GM12878 (cell line): Measurements from ENCODE around the gene RGSL1. TPM values are rescaled to one million over a fixed set of nuclear protein-coding genes. Genes with fewer than 3 reads are reported as not detected.

Experiments
- ATAC-seq: fragments of 200-7000 bp; cut with Tn5 transposase; 3 replicates; pipeline ENCODE4 v1.9.1; 2020; ENCODE audit warnings: mild to moderate bottlenecking, moderate library complexity
- BruUV-seq: library from RNA; stranded (reverse); fragments of 400-500 nt; replicated peaks from 2 replicates; lab custom pipeline; 2021; lab: Mats Ljungman, UMichigan
- CTCF ChIA-PET: fragments of 300-600 bp; sonication (Branson Sonifier 250); formaldehyde crosslinking; extraction: SDS; loops from one replicate; lab custom pipeline; 2021; ENCODE audit warnings: inconsistent platforms; lab: Yijun Ruan, JAX
- POLR2A ChIA-PET: fragments of 350-600 bp; formaldehyde crosslinking; extraction: SDS; loops from one replicate; lab custom pipeline; 2021; ENCODE audit warnings: inconsistent platforms; lab: Charles Lee
- RAD21 ChIA-PET: fragments of 300-600 bp; sonication (Branson Sonifier 250); formaldehyde crosslinking; loops from one replicate; lab custom pipeline; 2023; ENCODE audit warnings: antibody characterized with exemption; ENCODE audit not compliant: unreplicated experiment; lab: Charles Lee
- SMC1A ChIA-PET: fragments of 300-600 bp; sonication (Branson Sonifier 250); formaldehyde crosslinking; loops from one replicate; lab custom pipeline; 2023; ENCODE audit not compliant: unreplicated experiment, uncharacterized antibody; lab: Charles Lee
- DNase-seq: peaks from one replicate; pipeline ENCODE4 v3.0.0-alpha.2; 2011; ENCODE audit warnings: low read depth, low spot score
- FAIRE-seq: peaks from 3 replicates; lab custom pipeline; 2011; peaks lifted over from hg19 to GRCh38; lab: Jason Lieb, UNC
- H2AFZ ChIP-seq: 2 replicates; pipeline ENCODE4 v1.6.0; 2011; ENCODE audit warnings: low read depth, low read length, control low read depth; ENCODE audit not compliant: control insufficient read depth
- H3K27ac ChIP-seq: 2 replicates; pipeline ENCODE4 v1.5.1; 2011; ENCODE audit warnings: control low read depth; ENCODE audit not compliant: control insufficient read depth, insufficient read depth
- H3K27me3 ChIP-seq, 2 experiments: replicated peaks in 1 of 2; 2 replicates each; pipeline versions ENCODE4 v1.6.0 to v1.6.1; 2011; ENCODE audit warnings: low read length in 1 of 2; ENCODE audit not compliant: control insufficient read depth in 2 of 2, insufficient read depth in 2 of 2
- H3K36me3 ChIP-seq, 2 experiments: 2 replicates each; pipeline ENCODE4 v1.5.1; 2011; ENCODE audit warnings: low read length in 1 of 2; ENCODE audit not compliant: control insufficient read depth in 2 of 2, insufficient read depth in 2 of 2
- H3K4me1 ChIP-seq: 2 replicates; pipeline ENCODE4 v1.6.1; 2011; ENCODE audit warnings: mild to moderate bottlenecking, low read length, moderate library complexity, mixed read lengths; ENCODE audit not compliant: control insufficient read depth, insufficient read depth
- H3K4me2 ChIP-seq: 2 replicates; pipeline ENCODE4 v1.6.0; 2011; ENCODE audit warnings: control low read depth; ENCODE audit not compliant: control insufficient read depth, insufficient read depth
- H3K4me3 ChIP-seq: fragments of 200-600 bp; sonication (generic); 2 replicates; pipeline ENCODE4 v1.5.1; 2016
- H3K79me2 ChIP-seq: 2 replicates; pipeline ENCODE4 v1.6.0; 2011; ENCODE audit warnings: low read length; ENCODE audit not compliant: control insufficient read depth, insufficient read depth
- H3K9ac ChIP-seq: 2 replicates; pipeline ENCODE4 v1.8.0; 2011; ENCODE audit warnings: low read length, control low read depth, mixed read lengths; ENCODE audit not compliant: control insufficient read depth, insufficient read depth
- H3K9me3 ChIP-seq: replicated peaks from 3 replicates; pipeline ENCODE4 v1.5.1; 2011; ENCODE audit warnings: mild to moderate bottlenecking, low read length; ENCODE audit not compliant: control insufficient read depth, insufficient read depth
- H4K20me1 ChIP-seq: 2 replicates; pipeline ENCODE4 v1.6.0; 2011; ENCODE audit not compliant: control insufficient read depth, insufficient read depth
- BCL11A ChIP-seq: IDR thresholded peaks from 2 replicates; pipeline ENCODE4 v1.6.1; 2011; ENCODE audit warnings: low read depth, low read length
- BRCA1 ChIP-seq: IDR thresholded peaks from 2 replicates; pipeline ENCODE4 v1.6.1; 2011; ENCODE audit warnings: low read depth, low read length, improper control_type of control experiment
- CBFB ChIP-seq: IDR thresholded peaks from 2 replicates; pipeline ENCODE4 v1.6.1; 2016; ENCODE audit warnings: antibody characterized with exemption, low read depth
- CBX3 ChIP-seq: fragments of 200-600 bp; sonication (generic); IDR thresholded peaks from 2 replicates; pipeline ENCODE4 v1.6.1; 2016; ENCODE audit warnings: low read depth, borderline replicate concordance
- CREM ChIP-seq: IDR thresholded peaks from 2 replicates; pipeline ENCODE4 v1.6.1; 2014; ENCODE audit warnings: antibody characterized with exemption, low read depth
- ELK1 ChIP-seq: IDR thresholded peaks from 2 replicates; pipeline ENCODE4 v1.6.1; 2012; ENCODE audit warnings: low read depth, low read length, improper control_type of control experiment
- ESRRA ChIP-seq: IDR thresholded peaks from 2 replicates; pipeline ENCODE4 v1.6.1; 2012; ENCODE audit warnings: mild to moderate bottlenecking, low read length, improper control_type of control experiment
- ETV6 ChIP-seq, 2 experiments: fragments of 450-650 bp in 1 of 2; IDR thresholded peaks in 1 of 2; conservative IDR thresholded peaks in 1 of 2; 2 replicates each; pipeline ENCODE4 v1.6.1; 2014; ENCODE audit warnings: antibody characterized with exemption in 1 of 2, borderline replicate concordance in 1 of 2, low read depth in 1 of 2, mild to moderate bottlenecking in 1 of 2, moderate library complexity in 1 of 2
- HCFC1 ChIP-seq: fragments of 150-350 bp; IDR thresholded peaks from 2 replicates; pipeline ENCODE4 v1.6.1; 2014; ENCODE audit warnings: low read length
- HDAC6 ChIP-seq: fragments of 200-600 bp; sonication (generic); IDR thresholded peaks from one replicate; pipeline ENCODE4 v1.8.0; 2017; ENCODE audit warnings: antibody characterized with exemption; ENCODE audit not compliant: unreplicated experiment
- MTA3 ChIP-seq: IDR thresholded peaks from 2 replicates; pipeline ENCODE4 v1.6.1; 2012; ENCODE audit warnings: low read length, inconsistent platforms, borderline replicate concordance
- NBN ChIP-seq: fragments of 450-650 bp; IDR thresholded peaks from 2 replicates; pipeline ENCODE4 v1.6.1; 2016
- NFIC ChIP-seq: IDR thresholded peaks from 2 replicates; pipeline ENCODE4 v1.6.1; 2012; ENCODE audit warnings: low read depth, mild to moderate bottlenecking, inconsistent platforms, low read length, moderate library complexity
- NFYB ChIP-seq: IDR thresholded peaks from 2 replicates; pipeline ENCODE4 v1.6.1; 2011; ENCODE audit warnings: low read depth, mild to moderate bottlenecking, low read length, improper control_type of control experiment, moderate library complexity; ENCODE audit not compliant: insufficient read depth
- NR2C2 ChIP-seq: IDR thresholded peaks from 2 replicates; pipeline ENCODE4 v1.6.1; 2011; ENCODE audit warnings: borderline replicate concordance, low read depth; ENCODE audit not compliant: control insufficient read depth, insufficient read length
- SMAD1 ChIP-seq: fragments of 450-650 bp; IDR thresholded peaks from 2 replicates; pipeline ENCODE4 v1.6.1; 2018; ENCODE audit warnings: mild to moderate bottlenecking, low read depth; ENCODE audit not compliant: partially characterized antibody
- SPI1 ChIP-seq: IDR thresholded peaks from 2 replicates; pipeline ENCODE4 v1.6.1; 2011; ENCODE audit warnings: low read depth, mild to moderate bottlenecking, low read length, moderate library complexity, borderline replicate concordance; ENCODE audit not compliant: insufficient read depth
- SREBF2 ChIP-seq: IDR thresholded peaks from 2 replicates; pipeline ENCODE4 v1.6.1; 2012; ENCODE audit warnings: mild to moderate bottlenecking, low read length
- TARDBP ChIP-seq: IDR thresholded peaks from 2 replicates; pipeline ENCODE4 v1.6.1; 2016; ENCODE audit warnings: borderline replicate concordance
- ZNF217 ChIP-seq: fragments of 450-650 bp; IDR thresholded peaks from 2 replicates; pipeline ENCODE4 v1.6.1; 2017; ENCODE audit warnings: antibody characterized with exemption, mild to moderate bottlenecking
- WGBS: methylation state at CpG from one replicate; pipeline ENCODE4 v1.1.6; 2016; ENCODE audit warnings: low lambda C conversion rate; ENCODE audit not compliant: insufficient replicate concordance, insufficient coverage; ENCODE audit errors: missing lambda C conversion rate; 5-methylcytosine and 5-hydroxymethylcytosine counted together
- in situ Hi-C: fragments of 300-500 bp; cut with MboI; formaldehyde crosslinking; loops from 9 replicates; pipeline ENCODE4 v1.14.3; 2018; ENCODE audit warnings: mixed read lengths
- intact Hi-C: fragments of 100-400 bp; cut with micrococcal nuclease; formaldehyde crosslinking; loops from one replicate; pipeline ENCODE4 v1.14.2; 2022; ENCODE audit not compliant: unreplicated experiment
- polyA plus RNA-seq, 11 experiments: library from polyadenylated mRNA; depleted of rRNA in 4 of 11; unstranded in 6 of 11; stranded (reverse) in 5 of 11; fragments of >200 nt; fragmentation: Nextera tagmentation in 4 of 11; fragmentation: Illumina TruSeq in 1 of 11; extraction: Ambion mirVana in 4 of 11; extraction: Trizol in 1 of 11; gene quantifications; 1 replicate in 1 of 11; 2 replicates in 10 of 11; pipeline versions ENCODE4 v1.2.1 to v1.2.3, GENCODE V29; 2011 to 2016; ENCODE audit warnings: inconsistent platforms in 2 of 11, missing spikeins in 2 of 11, low read depth in 1 of 11
- total RNA-seq, 4 experiments: library from RNA; depleted of rRNA in 3 of 4; stranded (reverse); fragments of >200 nt in 3 of 4; fragmentation: Illumina TruSeq in 1 of 4; extraction: Trizol in 1 of 4; gene quantifications; 2 replicates each; pipeline versions ENCODE4 v1.2.1 to v1.2.3, GENCODE V29; 2013 to 2021
- TF ChIP-seq, protein P1 (sequence below): fragments of 450-650 bp; formaldehyde crosslinking; IDR thresholded peaks from 2 replicates; pipeline ENCODE4 v1.4.0; 2020; ENCODE audit warnings: mild to moderate bottlenecking, moderate library complexity

Gene RGSL1
- total and polyA plus RNA-seq, 10 of the 15 experiments (the other 5 are each of a cell fraction or from before 2014, with no cell fraction given), result 0.05 to 0.28 (median 0.27) TPM; not detected in 5

DNA sequence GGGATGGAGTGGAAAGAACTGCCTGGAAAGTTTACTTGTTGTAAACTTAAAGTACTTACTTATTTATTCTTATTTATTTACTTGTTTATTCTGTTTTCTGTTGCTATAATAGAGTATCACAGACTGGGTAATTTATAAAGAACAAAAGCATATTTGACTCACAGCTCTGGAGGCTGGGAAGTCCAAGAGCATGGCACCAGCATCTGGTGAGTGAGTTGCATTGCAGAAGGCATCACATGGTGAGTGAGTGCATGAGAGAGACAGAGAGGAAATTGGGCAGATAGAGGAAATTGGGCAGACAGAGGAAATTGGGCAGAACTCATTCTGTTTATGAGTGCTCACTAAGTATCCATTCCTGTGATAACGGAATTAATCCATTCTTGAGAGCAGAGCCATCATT is 11.6 kb upstream of the RGSL1 start (continued):
- TF ChIP-seq, protein P1, sequence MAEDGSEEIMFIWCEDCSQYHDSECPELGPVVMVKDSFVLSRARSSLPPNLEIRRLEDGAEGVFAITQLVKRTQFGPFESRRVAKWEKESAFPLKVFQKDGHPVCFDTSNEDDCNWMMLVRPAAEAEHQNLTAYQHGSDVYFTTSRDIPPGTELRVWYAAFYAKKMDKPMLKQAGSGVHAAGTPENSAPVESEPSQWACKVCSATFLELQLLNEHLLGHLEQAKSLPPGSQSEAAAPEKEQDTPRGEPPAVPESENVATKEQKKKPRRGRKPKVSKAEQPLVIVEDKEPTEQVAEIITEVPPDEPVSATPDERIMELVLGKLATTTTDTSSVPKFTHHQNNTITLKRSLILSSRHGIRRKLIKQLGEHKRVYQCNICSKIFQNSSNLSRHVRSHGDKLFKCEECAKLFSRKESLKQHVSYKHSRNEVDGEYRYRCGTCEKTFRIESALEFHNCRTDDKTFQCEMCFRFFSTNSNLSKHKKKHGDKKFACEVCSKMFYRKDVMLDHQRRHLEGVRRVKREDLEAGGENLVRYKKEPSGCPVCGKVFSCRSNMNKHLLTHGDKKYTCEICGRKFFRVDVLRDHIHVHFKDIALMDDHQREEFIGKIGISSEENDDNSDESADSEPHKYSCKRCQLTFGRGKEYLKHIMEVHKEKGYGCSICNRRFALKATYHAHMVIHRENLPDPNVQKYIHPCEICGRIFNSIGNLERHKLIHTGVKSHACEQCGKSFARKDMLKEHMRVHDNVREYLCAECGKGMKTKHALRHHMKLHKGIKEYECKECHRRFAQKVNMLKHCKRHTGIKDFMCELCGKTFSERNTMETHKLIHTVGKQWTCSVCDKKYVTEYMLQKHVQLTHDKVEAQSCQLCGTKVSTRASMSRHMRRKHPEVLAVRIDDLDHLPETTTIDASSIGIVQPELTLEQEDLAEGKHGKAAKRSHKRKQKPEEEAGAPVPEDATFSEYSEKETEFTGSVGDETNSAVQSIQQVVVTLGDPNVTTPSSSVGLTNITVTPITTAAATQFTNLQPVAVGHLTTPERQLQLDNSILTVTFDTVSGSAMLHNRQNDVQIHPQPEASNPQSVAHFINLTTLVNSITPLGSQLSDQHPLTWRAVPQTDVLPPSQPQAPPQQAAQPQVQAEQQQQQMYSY (CRISPR knock-in tag), result no peak
- no peak for TF ChIP-seq ESRRA

DNA sequence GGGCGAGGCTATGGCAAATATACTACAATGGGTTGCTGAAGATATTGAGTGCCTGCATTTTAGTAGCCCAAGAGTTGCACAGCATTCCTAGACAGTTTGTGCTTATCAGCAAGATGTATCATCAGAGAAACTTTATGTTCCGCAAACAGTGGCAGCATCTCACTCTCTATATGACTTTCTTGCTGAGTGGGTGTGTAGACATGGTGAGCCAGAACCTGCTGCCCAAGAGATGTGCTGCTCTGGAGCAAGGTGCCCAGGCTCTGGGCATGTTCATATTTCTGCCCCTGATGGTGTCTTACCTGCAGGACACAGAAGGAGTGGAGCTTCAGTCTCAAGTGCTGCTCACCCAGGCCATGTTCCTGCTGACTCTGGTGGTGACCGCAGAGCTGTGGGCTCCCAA is 8.2 kb upstream of the RGSL1 start:
- DNase-seq, result no peak
- FAIRE-seq, result no peak
- H3K27me3 ChIP-seq, result no peaks in the 10 kb centered on the region
- H3K36me3 ChIP-seq, result no peaks in the 10 kb centered on the region
- in situ Hi-C loops, result loop anchor here (5.0 to 10.0 kb wide), 2 partner anchors 153 to 346 kb away; partner anchors contain the start of gene NPL
- peak overlapping the region; percentile 39 for H3K4me2 ChIP-seq
- RAD21 ChIA-PET, result no interaction called here
- SMC1A ChIA-PET, result interaction anchor here (1.3 kb wide), 1 partner anchor 298 kb away, joined by 3 read pairs; no protein-coding TSS in a partner anchor
- BruUV-seq, result no TSS peak
- ATAC-seq, result peak; percentile 35
- no peak overlapping the region for H3K9ac ChIP-seq
- no peak overlapping the region for H3K27ac ChIP-seq
- H3K9me3 ChIP-seq, result peaks cover 6% of the 10 kb centered on the region; the same call in 2 of the 3 replicates
- CTCF ChIA-PET, result interaction anchor here (0.6 to 1.1 kb wide), 4 partner anchors 45 to 297 kb away, joined by 3 to 4 read pairs (median 3); no protein-coding TSS in a partner anchor
- no peak overlapping the region for H2AFZ ChIP-seq
- no peak overlapping the region for H3K4me3 ChIP-seq
- intact Hi-C loops, result no loop called here
- H3K79me2 ChIP-seq, result no peaks in the 10 kb centered on the region
- WGBS, result 48% methylated on average over 3 of the region's 3 CpGs
- POLR2A ChIA-PET, result no interaction called here
- H3K4me1 ChIP-seq, result peaks cover 15% of the 10 kb centered on the region
- H4K20me1 ChIP-seq, result no peaks in the 10 kb centered on the region
- TF ChIP-seq NR2C2 (no peak), ETV6 (conservative IDR thresholded peaks at IDR 0.05 in 1 of 2, IDR thresholded peaks at IDR 0.05 in 1 of 2; ENCODE audit: borderline replicate concordance in 1 of 2, low read depth in 1 of 2) (0 out of 4 replicates have a peak, but pooled peaks of 1 of the 2 experiments have one; percentile 6), SREBF2 (no peak), NFYB (no peak), BRCA1 (no peak), CBFB (no peak), BCL11A (0 out of 2 replicates have a peak, but pooled peaks have one; percentile 38), MTA3 (no peak), TARDBP (no peak), SPI1 (no peak), HDAC6 (no peak), SMAD1 (no peak), NFIC (0 out of 2 replicates have a peak, but pooled peaks have one; percentile 9), CREM (peak; percentile 8; the same call in 1 of the 2 replicates), HCFC1 (no peak), NBN (no peak), ZNF217 (no peak), ELK1 (no peak), CBX3 (no peak)
